Liver (tissue), 9 donors: ENCODE data around the gene CYFIP2. TPM values are rescaled to one million over a fixed set of nuclear protein-coding genes. Genes with fewer than 3 reads are reported as not detected.

ENCODE experiments used
- DNase-seq: peaks from one replicate; pipeline ENCODE4 v3.0.0-alpha.2; 2017; ENCODE audit warnings: low spot score
- H3K27ac ChIP-seq, 2 donors: one replicate each; pipeline ENCODE4 v1.7.0; 2013; ENCODE audit warnings: inconsistent platforms in 2 of 2, low read length in 2 of 2, control low read depth in 1 of 2, low read depth in 1 of 2, mild to moderate bottlenecking in 1 of 2
- H3K27me3 ChIP-seq, 4 donors: one replicate each; pipeline versions ENCODE4 v1.6.1 to v1.7.0; 2013; ENCODE audit warnings: low read length in 3 of 4, inconsistent platforms in 1 of 4, mild to moderate bottlenecking in 1 of 4, moderate library complexity in 1 of 4; ENCODE audit not compliant: control insufficient read depth in 4 of 4, insufficient read depth in 4 of 4
- H3K36me3 ChIP-seq, 4 donors: one replicate each; pipeline versions ENCODE4 v1.6.1 to v1.7.0; 2013; ENCODE audit warnings: low read length in 3 of 4, mild to moderate bottlenecking in 3 of 4, low read depth in 1 of 4, moderate library complexity in 1 of 4; ENCODE audit not compliant: control insufficient read depth in 4 of 4, insufficient read depth in 3 of 4
- H3K4me1 ChIP-seq, 4 donors: one replicate each; pipeline versions ENCODE4 v1.6.1 to v1.7.0; 2013; ENCODE audit warnings: low read length in 3 of 4, mild to moderate bottlenecking in 3 of 4, moderate library complexity in 1 of 4; ENCODE audit not compliant: control insufficient read depth in 4 of 4, insufficient read depth in 4 of 4
- H3K4me3 ChIP-seq, 3 donors: one replicate each; pipeline versions ENCODE4 v1.6.1 to v1.7.0; 2013; ENCODE audit warnings: low read length in 3 of 3, control low read depth in 1 of 3, low read depth in 1 of 3, mild to moderate bottlenecking in 1 of 3
- H3K9ac ChIP-seq, 2 donors: one replicate each; pipeline ENCODE4 v1.7.0; 2013; ENCODE audit warnings: low read length in 2 of 2, mild to moderate bottlenecking in 2 of 2, moderate library complexity in 2 of 2, control low read depth in 1 of 2, low read depth in 1 of 2
- H3K9me3 ChIP-seq, 4 donors: one replicate each; pipeline versions ENCODE4 v1.6.1 to v1.7.0; 2013; ENCODE audit warnings: low read length in 3 of 4; ENCODE audit not compliant: control insufficient read depth in 4 of 4
- CTCF ChIP-seq: fragments of 150-350 bp; IDR thresholded peaks from 2 replicates; pipeline ENCODE4 v1.5.1; 2017; ENCODE audit warnings: improper control_type of control experiment, low read depth, low read length; ENCODE audit not compliant: missing input control
- FOXA1 ChIP-seq: IDR thresholded peaks from 2 replicates; pipeline ENCODE4 v1.6.1; 2016; ENCODE audit warnings: antibody characterized with exemption
- FOXA2 ChIP-seq: IDR thresholded peaks from 2 replicates; pipeline ENCODE4 v1.6.1; 2016; ENCODE audit warnings: antibody characterized with exemption
- GABPA ChIP-seq, 2 donors: IDR thresholded peaks in 1 of 2; conservative IDR thresholded peaks in 1 of 2; 2 replicates each; pipeline ENCODE4 v1.6.1; 2016; ENCODE audit warnings: antibody characterized with exemption in 2 of 2, mild to moderate bottlenecking in 1 of 2, moderate library complexity in 1 of 2
- HNF4A ChIP-seq, 2 donors: conservative IDR thresholded peaks; 2 replicates each; pipeline ENCODE4 v1.6.1; 2016; ENCODE audit warnings: antibody characterized with exemption in 2 of 2, mild to moderate bottlenecking in 2 of 2
- NR2F2 ChIP-seq: IDR thresholded peaks from 2 replicates; pipeline ENCODE4 v1.6.1; 2016; ENCODE audit warnings: antibody characterized with exemption
- SP1 ChIP-seq: IDR thresholded peaks from 2 replicates; pipeline ENCODE4 v1.6.1; 2018; ENCODE audit warnings: antibody characterized with exemption, mild to moderate bottlenecking
- TAF1 ChIP-seq: conservative IDR thresholded peaks from 2 replicates; pipeline ENCODE4 v1.6.1; 2016; ENCODE audit warnings: antibody characterized with exemption, mild to moderate bottlenecking
- WGBS: extraction: QIAGEN DNeasy Blood & Tissue Kit; methylation state at CpG from one replicate; pipeline ENCODE4 v1.1.7; 2013; 5-methylcytosine and 5-hydroxymethylcytosine counted together
- polyA plus RNA-seq, 2 donors: library from polyadenylated mRNA; stranded (reverse) in 1 of 2; unstranded in 1 of 2; fragments of 200-250 nt in 1 of 2; fragments of >200 nt in 1 of 2; fragmentation: Nextera tagmentation in 1 of 2; extraction: Ambion mirVana in 1 of 2; gene quantifications; one replicate each; pipeline versions ENCODE4 v1.2.1 to v1.2.3, GENCODE V29; 2013 to 2015
- total RNA-seq, 2 donors: library from RNA; depleted of rRNA; stranded (reverse); fragments of >200 nt; gene quantifications; one replicate each; pipeline ENCODE4 v1.2.3, GENCODE V29; 2014
- TF ChIP-seq, protein P1 (sequence below): IDR thresholded peaks from 2 replicates; pipeline ENCODE4 v1.6.1; 2016; ENCODE audit warnings: antibody characterized with exemption
- TF ChIP-seq, protein P2 (sequence below): IDR thresholded peaks from 2 replicates; pipeline ENCODE4 v1.6.1; 2016; ENCODE audit warnings: antibody characterized with exemption
- TF ChIP-seq, protein P3 (sequence below): IDR thresholded peaks from 2 replicates; pipeline ENCODE4 v1.6.1; 2016; ENCODE audit warnings: antibody characterized with exemption, mild to moderate bottlenecking
- donor health status: healthy.
- donor health status: healthy.
- donor health status: healthy.
- donor health status: healthy.
- donor health status: healthy.

The CYFIP2 gene
- total and polyA plus RNA-seq, 4 donors = 12.6 to 38.9 (median 28.2) TPM

DNA sequence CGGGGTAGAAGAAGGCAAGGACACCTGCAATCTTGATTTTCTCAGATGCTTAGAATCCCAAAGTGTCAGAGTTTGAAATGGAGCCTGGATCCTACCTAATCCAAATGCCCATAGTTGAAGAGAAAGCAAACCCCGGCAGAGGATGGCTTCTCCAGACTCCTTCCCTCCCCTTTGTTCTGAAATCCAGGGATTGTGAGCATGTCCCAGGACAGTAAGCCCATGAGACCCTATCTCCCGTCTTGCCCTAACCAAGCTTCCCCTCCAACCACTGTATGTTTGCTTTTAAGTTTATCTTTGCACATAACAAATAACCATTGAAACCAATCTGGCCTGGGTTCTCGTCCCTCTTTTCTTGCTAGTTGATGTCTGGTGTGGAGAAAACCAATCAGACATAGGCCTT lies 115.8 kb downstream of the CYFIP2 start:
- H3K9me3 ChIP-seq = no peaks in the 10 kb centered on the region
- H3K27me3 ChIP-seq = no peaks in the 10 kb centered on the region
- WGBS = 92% methylated on average over 4 of the region's 4 CpGs
- H3K9ac ChIP-seq = no peak overlapping the region
- TF ChIP-seq SP1 (no peak), FOXA1 (no peak), GABPA (IDR thresholded peaks at IDR 0.05 in 1 of 2, conservative IDR thresholded peaks at IDR 0.05 in 1 of 2) (no peak)
- peaks cover 2 to 21% (median 18%) of the 10 kb centered on the region in 4 donors for H3K36me3 ChIP-seq
- H3K27ac ChIP-seq = no peak overlapping the region
- no peak overlapping the region for H3K4me3 ChIP-seq
- no peaks in the 10 kb centered on the region for H3K4me1 ChIP-seq
- no peak for DNase-seq

- no peak overlapping the region for H3K4me3 ChIP-seq
- H3K27ac ChIP-seq = no peak overlapping the region
- H3K9ac ChIP-seq = no peak overlapping the region
- TF ChIP-seq HNF4A (conservative IDR thresholded peaks at IDR 0.05) = no peak
- TF ChIP-seq, protein P1, sequence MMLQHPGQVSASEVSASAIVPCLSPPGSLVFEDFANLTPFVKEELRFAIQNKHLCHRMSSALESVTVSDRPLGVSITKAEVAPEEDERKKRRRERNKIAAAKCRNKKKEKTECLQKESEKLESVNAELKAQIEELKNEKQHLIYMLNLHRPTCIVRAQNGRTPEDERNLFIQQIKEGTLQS = no peak
- TF ChIP-seq, protein P2, sequence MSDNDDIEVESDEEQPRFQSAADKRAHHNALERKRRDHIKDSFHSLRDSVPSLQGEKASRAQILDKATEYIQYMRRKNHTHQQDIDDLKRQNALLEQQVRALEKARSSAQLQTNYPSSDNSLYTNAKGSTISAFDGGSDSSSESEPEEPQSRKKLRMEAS = no peak
- TF ChIP-seq FOXA2 = no peak
- TF ChIP-seq TAF1 = no peak
- TF ChIP-seq, protein P3, sequence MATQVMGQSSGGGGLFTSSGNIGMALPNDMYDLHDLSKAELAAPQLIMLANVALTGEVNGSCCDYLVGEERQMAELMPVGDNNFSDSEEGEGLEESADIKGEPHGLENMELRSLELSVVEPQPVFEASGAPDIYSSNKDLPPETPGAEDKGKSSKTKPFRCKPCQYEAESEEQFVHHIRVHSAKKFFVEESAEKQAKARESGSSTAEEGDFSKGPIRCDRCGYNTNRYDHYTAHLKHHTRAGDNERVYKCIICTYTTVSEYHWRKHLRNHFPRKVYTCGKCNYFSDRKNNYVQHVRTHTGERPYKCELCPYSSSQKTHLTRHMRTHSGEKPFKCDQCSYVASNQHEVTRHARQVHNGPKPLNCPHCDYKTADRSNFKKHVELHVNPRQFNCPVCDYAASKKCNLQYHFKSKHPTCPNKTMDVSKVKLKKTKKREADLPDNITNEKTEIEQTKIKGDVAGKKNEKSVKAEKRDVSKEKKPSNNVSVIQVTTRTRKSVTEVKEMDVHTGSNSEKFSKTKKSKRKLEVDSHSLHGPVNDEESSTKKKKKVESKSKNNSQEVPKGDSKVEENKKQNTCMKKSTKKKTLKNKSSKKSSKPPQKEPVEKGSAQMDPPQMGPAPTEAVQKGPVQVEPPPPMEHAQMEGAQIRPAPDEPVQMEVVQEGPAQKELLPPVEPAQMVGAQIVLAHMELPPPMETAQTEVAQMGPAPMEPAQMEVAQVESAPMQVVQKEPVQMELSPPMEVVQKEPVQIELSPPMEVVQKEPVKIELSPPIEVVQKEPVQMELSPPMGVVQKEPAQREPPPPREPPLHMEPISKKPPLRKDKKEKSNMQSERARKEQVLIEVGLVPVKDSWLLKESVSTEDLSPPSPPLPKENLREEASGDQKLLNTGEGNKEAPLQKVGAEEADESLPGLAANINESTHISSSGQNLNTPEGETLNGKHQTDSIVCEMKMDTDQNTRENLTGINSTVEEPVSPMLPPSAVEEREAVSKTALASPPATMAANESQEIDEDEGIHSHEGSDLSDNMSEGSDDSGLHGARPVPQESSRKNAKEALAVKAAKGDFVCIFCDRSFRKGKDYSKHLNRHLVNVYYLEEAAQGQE = no peak
- TF ChIP-seq SP1 = no peak
- TF ChIP-seq NR2F2 = no peak
- TF ChIP-seq CTCF = no peak
- DNase-seq = no peak
- no peaks in the 10 kb centered on the region for H3K9me3 ChIP-seq
- 90% methylated on average over 11 of the region's 11 CpGs for WGBS
- peaks cover 2 to 19% (median 17%) of the 10 kb centered on the region in 4 donors for H3K36me3 ChIP-seq
- no peaks in the 10 kb centered on the region for H3K4me1 ChIP-seq
- no peaks in the 10 kb centered on the region for H3K27me3 ChIP-seq
Observed at GRCh38 chr5:157382996-157383800, 117.3 kb downstream of the CYFIP2 start.
